GM12878 (cell line): ENCODE results near the gene RUNDC1. TPM values are rescaled to one million over a fixed set of nuclear protein-coding genes. Genes with fewer than 3 reads are reported as not detected.

Experiments
- ATAC-seq: fragments of 200-7000 bp; cut with Tn5 transposase; 3 replicates; pipeline ENCODE4 v1.9.1; 2020; ENCODE audit warnings: mild to moderate bottlenecking, moderate library complexity
- BruUV-seq: library from RNA; stranded (reverse); fragments of 400-500 nt; replicated peaks from 2 replicates; lab custom pipeline; 2021; lab: Mats Ljungman, UMichigan
- CTCF ChIA-PET: fragments of 300-600 bp; sonication (Branson Sonifier 250); formaldehyde crosslinking; extraction: SDS; loops from one replicate; lab custom pipeline; 2021; ENCODE audit warnings: inconsistent platforms; lab: Yijun Ruan, JAX
- POLR2A ChIA-PET: fragments of 350-600 bp; formaldehyde crosslinking; extraction: SDS; loops from one replicate; lab custom pipeline; 2021; ENCODE audit warnings: inconsistent platforms; lab: Charles Lee
- RAD21 ChIA-PET: fragments of 300-600 bp; sonication (Branson Sonifier 250); formaldehyde crosslinking; loops from one replicate; lab custom pipeline; 2023; ENCODE audit warnings: antibody characterized with exemption; ENCODE audit not compliant: unreplicated experiment; lab: Charles Lee
- SMC1A ChIA-PET: fragments of 300-600 bp; sonication (Branson Sonifier 250); formaldehyde crosslinking; loops from one replicate; lab custom pipeline; 2023; ENCODE audit not compliant: unreplicated experiment, uncharacterized antibody; lab: Charles Lee
- DNase-seq: peaks from one replicate; pipeline ENCODE4 v3.0.0-alpha.2; 2011; ENCODE audit warnings: low read depth, low spot score
- FAIRE-seq: peaks from 3 replicates; lab custom pipeline; 2011; peaks lifted over from hg19 to GRCh38; lab: Jason Lieb, UNC
- H2AFZ ChIP-seq: 2 replicates; pipeline ENCODE4 v1.6.0; 2011; ENCODE audit warnings: low read depth, low read length, control low read depth; ENCODE audit not compliant: control insufficient read depth
- H3K27ac ChIP-seq: 2 replicates; pipeline ENCODE4 v1.5.1; 2011; ENCODE audit warnings: control low read depth; ENCODE audit not compliant: control insufficient read depth, insufficient read depth
- H3K27me3 ChIP-seq, 2 experiments: replicated peaks in 1 of 2; 2 replicates each; pipeline versions ENCODE4 v1.6.0 to v1.6.1; 2011; ENCODE audit warnings: low read length in 1 of 2; ENCODE audit not compliant: control insufficient read depth in 2 of 2, insufficient read depth in 2 of 2
- H3K36me3 ChIP-seq, 2 experiments: 2 replicates each; pipeline ENCODE4 v1.5.1; 2011; ENCODE audit warnings: low read length in 1 of 2; ENCODE audit not compliant: control insufficient read depth in 2 of 2, insufficient read depth in 2 of 2
- H3K4me1 ChIP-seq: 2 replicates; pipeline ENCODE4 v1.6.1; 2011; ENCODE audit warnings: mild to moderate bottlenecking, low read length, moderate library complexity, mixed read lengths; ENCODE audit not compliant: control insufficient read depth, insufficient read depth
- H3K4me2 ChIP-seq: 2 replicates; pipeline ENCODE4 v1.6.0; 2011; ENCODE audit warnings: control low read depth; ENCODE audit not compliant: control insufficient read depth, insufficient read depth
- H3K4me3 ChIP-seq: fragments of 200-600 bp; sonication (generic); 2 replicates; pipeline ENCODE4 v1.5.1; 2016
- H3K79me2 ChIP-seq: 2 replicates; pipeline ENCODE4 v1.6.0; 2011; ENCODE audit warnings: low read length; ENCODE audit not compliant: control insufficient read depth, insufficient read depth
- H3K9ac ChIP-seq: 2 replicates; pipeline ENCODE4 v1.8.0; 2011; ENCODE audit warnings: low read length, control low read depth, mixed read lengths; ENCODE audit not compliant: control insufficient read depth, insufficient read depth
- H3K9me3 ChIP-seq: replicated peaks from 3 replicates; pipeline ENCODE4 v1.5.1; 2011; ENCODE audit warnings: mild to moderate bottlenecking, low read length; ENCODE audit not compliant: control insufficient read depth, insufficient read depth
- H4K20me1 ChIP-seq: 2 replicates; pipeline ENCODE4 v1.6.0; 2011; ENCODE audit not compliant: control insufficient read depth, insufficient read depth
- ATF7 ChIP-seq: fragments of 450-650 bp; IDR thresholded peaks from 2 replicates; pipeline ENCODE4 v1.6.1; 2016; ENCODE audit warnings: low read depth, mild to moderate bottlenecking
- BCL11A ChIP-seq: IDR thresholded peaks from 2 replicates; pipeline ENCODE4 v1.6.1; 2011; ENCODE audit warnings: low read depth, low read length
- BRCA1 ChIP-seq: IDR thresholded peaks from 2 replicates; pipeline ENCODE4 v1.6.1; 2011; ENCODE audit warnings: low read depth, low read length, improper control_type of control experiment
- CHD1 ChIP-seq: IDR thresholded peaks from 2 replicates; pipeline ENCODE4 v1.6.1; 2012; ENCODE audit warnings: low read depth, low read length, improper control_type of control experiment
- CHD2 ChIP-seq: IDR thresholded peaks from 2 replicates; pipeline ENCODE4 v1.6.1; 2011; ENCODE audit warnings: low read depth, low read length, improper control_type of control experiment, borderline replicate concordance
- CHD4 ChIP-seq: fragments of 200-600 bp; sonication (generic); IDR thresholded peaks from 2 replicates; pipeline ENCODE4 v1.6.1; 2016; ENCODE audit warnings: mild to moderate bottlenecking
- MEF2B ChIP-seq: fragments of 450-650 bp; IDR thresholded peaks from 2 replicates; pipeline ENCODE4 v1.6.1; 2018; ENCODE audit warnings: mild to moderate bottlenecking, moderate library complexity; ENCODE audit not compliant: partially characterized antibody, poor library complexity, severe bottlenecking
- MYB ChIP-seq: fragments of 150-350 bp; IDR thresholded peaks from 2 replicates; pipeline ENCODE4 v1.6.1; 2014; ENCODE audit warnings: mild to moderate bottlenecking, low read depth, low read length, borderline replicate concordance
- NRF1 ChIP-seq: conservative IDR thresholded peaks from 2 replicates; pipeline ENCODE4 v1.6.1; 2011; ENCODE audit warnings: mild to moderate bottlenecking, low read depth, low read length, improper control_type of control experiment
- POLR2AphosphoS5 ChIP-seq: IDR thresholded peaks from 2 replicates; pipeline ENCODE4 v1.6.1; 2011; ENCODE audit warnings: mild to moderate bottlenecking, low read length, inconsistent platforms
- RB1 ChIP-seq: fragments of 450-650 bp; formaldehyde crosslinking; IDR thresholded peaks from 2 replicates; pipeline ENCODE4 v1.6.1; 2017; ENCODE audit warnings: mild to moderate bottlenecking, borderline replicate concordance
- RBBP5 ChIP-seq: fragments of 200-600 bp; sonication (generic); conservative IDR thresholded peaks from 2 replicates; pipeline ENCODE4 v1.6.1; 2016
- STAT1 ChIP-seq: fragments of 450-650 bp; conservative IDR thresholded peaks from 2 replicates; pipeline ENCODE4 v1.6.1; 2014; ENCODE audit warnings: antibody characterized with exemption, mild to moderate bottlenecking
- SUPT20H ChIP-seq: IDR thresholded peaks from 2 replicates; pipeline ENCODE4 v1.6.1; 2011; ENCODE audit warnings: low read depth, mild to moderate bottlenecking, low read length, moderate library complexity, borderline replicate concordance; ENCODE audit not compliant: control insufficient read depth
- TAF1 ChIP-seq: IDR thresholded peaks from 2 replicates; pipeline ENCODE4 v1.6.1; 2011; ENCODE audit warnings: mild to moderate bottlenecking, low read depth, low read length, borderline replicate concordance
- TBL1XR1 ChIP-seq: IDR thresholded peaks from 2 replicates; pipeline ENCODE4 v1.6.1; 2012; ENCODE audit warnings: low read depth, low read length, improper control_type of control experiment
- TCF7 ChIP-seq: IDR thresholded peaks from 2 replicates; pipeline ENCODE4 v1.6.1; 2014; ENCODE audit warnings: antibody characterized with exemption, borderline replicate concordance
- ZNF24 ChIP-seq: fragments of 450-650 bp; IDR thresholded peaks from 2 replicates; pipeline ENCODE4 v1.6.1; 2017; ENCODE audit warnings: antibody characterized with exemption, mild to moderate bottlenecking
- WGBS: methylation state at CpG from one replicate; pipeline ENCODE4 v1.1.6; 2016; ENCODE audit warnings: low lambda C conversion rate; ENCODE audit not compliant: insufficient replicate concordance, insufficient coverage; ENCODE audit errors: missing lambda C conversion rate; 5-methylcytosine and 5-hydroxymethylcytosine counted together
- in situ Hi-C: fragments of 300-500 bp; cut with MboI; formaldehyde crosslinking; loops from 9 replicates; pipeline ENCODE4 v1.14.3; 2018; ENCODE audit warnings: mixed read lengths
- intact Hi-C: fragments of 100-400 bp; cut with micrococcal nuclease; formaldehyde crosslinking; loops from one replicate; pipeline ENCODE4 v1.14.2; 2022; ENCODE audit not compliant: unreplicated experiment
- polyA plus RNA-seq, 11 experiments: library from polyadenylated mRNA; depleted of rRNA in 4 of 11; unstranded in 6 of 11; stranded (reverse) in 5 of 11; fragments of >200 nt; fragmentation: Nextera tagmentation in 4 of 11; fragmentation: Illumina TruSeq in 1 of 11; extraction: Ambion mirVana in 4 of 11; extraction: Trizol in 1 of 11; gene quantifications; 1 replicate in 1 of 11; 2 replicates in 10 of 11; pipeline versions ENCODE4 v1.2.1 to v1.2.3, GENCODE V29; 2011 to 2016; ENCODE audit warnings: inconsistent platforms in 2 of 11, missing spikeins in 2 of 11, low read depth in 1 of 11
- total RNA-seq, 4 experiments: library from RNA; depleted of rRNA in 3 of 4; stranded (reverse); fragments of >200 nt in 3 of 4; fragmentation: Illumina TruSeq in 1 of 4; extraction: Trizol in 1 of 4; gene quantifications; 2 replicates each; pipeline versions ENCODE4 v1.2.1 to v1.2.3, GENCODE V29; 2013 to 2021
- TF ChIP-seq, protein P1 (sequence below): IDR thresholded peaks from 2 replicates; pipeline ENCODE4 v1.6.1; 2012; ENCODE audit warnings: low read depth, low read length, improper control_type of control experiment
- TF ChIP-seq, protein P2 (sequence below): IDR thresholded peaks from 2 replicates; pipeline ENCODE4 v1.6.1; 2012; ENCODE audit warnings: low read depth, low read length, improper control_type of control experiment

Gene RUNDC1
- total and polyA plus RNA-seq, 10 of the 15 experiments (the other 5 are each of a cell fraction or from before 2014, with no cell fraction given) = 2.9 to 15.6 (median 8.2) TPM

DNA sequence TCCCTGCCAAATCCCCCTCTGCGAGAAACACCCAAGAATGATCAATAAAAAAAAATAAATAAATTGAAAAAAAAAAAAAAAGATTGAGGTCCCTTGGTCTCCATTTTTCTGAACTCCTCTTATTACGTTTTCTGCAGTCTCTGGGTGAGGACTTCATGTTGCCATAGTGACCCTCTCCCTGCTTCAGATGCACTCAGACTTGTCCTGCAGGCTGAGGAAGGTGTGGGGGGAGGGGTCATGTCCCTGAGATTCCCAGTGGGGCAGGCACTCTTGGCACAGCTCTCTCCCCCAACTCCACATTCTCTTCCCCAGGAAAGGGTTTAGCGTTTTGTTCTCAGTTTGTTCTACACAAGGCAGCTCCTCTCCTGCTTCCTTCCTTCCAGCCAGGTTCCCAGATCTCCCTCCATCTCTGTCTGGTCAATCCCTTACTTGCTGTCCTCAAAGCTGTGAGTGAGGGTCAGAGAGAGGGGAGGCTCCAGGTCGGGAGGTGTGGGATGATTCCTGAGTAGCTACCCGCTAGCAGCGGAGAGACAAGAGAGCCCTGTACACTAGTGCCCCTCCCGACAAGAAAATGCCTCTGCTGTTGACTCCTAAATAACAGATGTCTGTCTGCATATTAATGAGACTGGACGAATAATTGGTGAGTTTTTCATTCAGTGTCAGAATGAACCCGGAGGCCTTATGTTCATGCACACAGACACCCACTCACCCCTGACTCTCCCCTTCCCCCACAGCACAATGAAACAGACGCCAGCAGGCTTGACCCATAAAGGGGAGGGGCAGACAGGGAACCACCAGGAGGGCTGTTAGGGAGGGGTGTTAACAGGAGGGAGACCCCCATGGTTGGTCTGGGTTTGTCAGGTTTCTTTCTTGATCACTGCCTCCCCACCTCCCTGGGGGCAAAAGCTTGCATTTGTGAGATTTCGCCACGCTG, 53.9 kb downstream of the RUNDC1 start:
- BruUV-seq = no TSS peak
- SMC1A ChIA-PET = no interaction called here
- no peak overlapping the region for H3K4me3 ChIP-seq
- no peak overlapping the region for H3K4me2 ChIP-seq
- no peak overlapping the region for H2AFZ ChIP-seq
- POLR2A ChIA-PET = interaction anchor here (0.5 to 0.6 kb wide), 2 partner anchors 10 to 63 kb away, joined by 3 to 5 read pairs; no protein-coding TSS in a partner anchor
- no peaks in the 10 kb centered on the region for H3K27me3 ChIP-seq
- in situ Hi-C loops = no loop called here
- H3K36me3 ChIP-seq = no peaks in the 10 kb centered on the region
- RAD21 ChIA-PET = no interaction called here
- ATAC-seq = no peak
- no peaks in the 10 kb centered on the region for H3K4me1 ChIP-seq
- intact Hi-C loops = no loop called here
- no peak overlapping the region for H3K27ac ChIP-seq
- H3K9me3 ChIP-seq = no peaks in the 10 kb centered on the region
- no peaks in the 10 kb centered on the region for H3K79me2 ChIP-seq
- H4K20me1 ChIP-seq = no peaks in the 10 kb centered on the region
- CTCF ChIA-PET = no interaction called here
- WGBS = 55% methylated on average over 11 of the region's 12 CpGs
- TF ChIP-seq TCF7 = no peak
- TF ChIP-seq STAT1 = no peak
- no peak for TF ChIP-seq POLR2AphosphoS5
- TF ChIP-seq ATF7 = no peak
- no peak for TF ChIP-seq MYB
- TF ChIP-seq BCL11A = no peak
- no peak for TF ChIP-seq NRF1
- TF ChIP-seq MEF2B = no peak
- TF ChIP-seq TAF1 = no peak
- no peak for TF ChIP-seq CHD4
- TF ChIP-seq ZNF24 = no peak
- TF ChIP-seq, protein P1, sequence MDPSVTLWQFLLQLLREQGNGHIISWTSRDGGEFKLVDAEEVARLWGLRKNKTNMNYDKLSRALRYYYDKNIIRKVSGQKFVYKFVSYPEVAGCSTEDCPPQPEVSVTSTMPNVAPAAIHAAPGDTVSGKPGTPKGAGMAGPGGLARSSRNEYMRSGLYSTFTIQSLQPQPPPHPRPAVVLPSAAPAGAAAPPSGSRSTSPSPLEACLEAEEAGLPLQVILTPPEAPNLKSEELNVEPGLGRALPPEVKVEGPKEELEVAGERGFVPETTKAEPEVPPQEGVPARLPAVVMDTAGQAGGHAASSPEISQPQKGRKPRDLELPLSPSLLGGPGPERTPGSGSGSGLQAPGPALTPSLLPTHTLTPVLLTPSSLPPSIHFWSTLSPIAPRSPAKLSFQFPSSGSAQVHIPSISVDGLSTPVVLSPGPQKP = no peak
- no peak for TF ChIP-seq CHD2
- TF ChIP-seq TBL1XR1 = no peak
- TF ChIP-seq RBBP5 = no peak
- TF ChIP-seq SUPT20H = no peak
- TF ChIP-seq BRCA1 = no peak
- TF ChIP-seq RB1 = no peak
- TF ChIP-seq, protein P2, sequence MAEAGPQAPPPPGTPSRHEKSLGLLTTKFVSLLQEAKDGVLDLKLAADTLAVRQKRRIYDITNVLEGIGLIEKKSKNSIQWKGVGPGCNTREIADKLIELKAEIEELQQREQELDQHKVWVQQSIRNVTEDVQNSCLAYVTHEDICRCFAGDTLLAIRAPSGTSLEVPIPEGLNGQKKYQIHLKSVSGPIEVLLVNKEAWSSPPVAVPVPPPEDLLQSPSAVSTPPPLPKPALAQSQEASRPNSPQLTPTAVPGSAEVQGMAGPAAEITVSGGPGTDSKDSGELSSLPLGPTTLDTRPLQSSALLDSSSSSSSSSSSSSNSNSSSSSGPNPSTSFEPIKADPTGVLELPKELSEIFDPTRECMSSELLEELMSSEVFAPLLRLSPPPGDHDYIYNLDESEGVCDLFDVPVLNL = no peak
- no peak for TF ChIP-seq CHD1
- no peak for FAIRE-seq
- DNase-seq = no peak
- no peak overlapping the region for H3K9ac ChIP-seq
